HG02678 (cell line): ENCODE data around the gene ATP6V0E1.
A peak's percentile ranks its signal among the peaks of the same experiment; 100 is the strongest.
"Not testable (repeated sequence)": the region's sequence is repeated elsewhere in the genome, so short reads cannot be mapped to it uniquely, and the experiment has no call there.

Source experiments
- ATAC-seq: cut with Tn5 transposase; IDR thresholded peaks from one replicate; pipeline ENCODE4 v1.9.1; 2021; ENCODE audit warnings: mild to moderate bottlenecking, moderate library complexity; ENCODE audit not compliant: unreplicated experiment

The ATP6V0E1 gene

GRCh38 chr5:173001229-173001841 is 17.8 kb downstream of the ATP6V0E1 start:
- peak; percentile 87 for ATAC-seq

DNA sequence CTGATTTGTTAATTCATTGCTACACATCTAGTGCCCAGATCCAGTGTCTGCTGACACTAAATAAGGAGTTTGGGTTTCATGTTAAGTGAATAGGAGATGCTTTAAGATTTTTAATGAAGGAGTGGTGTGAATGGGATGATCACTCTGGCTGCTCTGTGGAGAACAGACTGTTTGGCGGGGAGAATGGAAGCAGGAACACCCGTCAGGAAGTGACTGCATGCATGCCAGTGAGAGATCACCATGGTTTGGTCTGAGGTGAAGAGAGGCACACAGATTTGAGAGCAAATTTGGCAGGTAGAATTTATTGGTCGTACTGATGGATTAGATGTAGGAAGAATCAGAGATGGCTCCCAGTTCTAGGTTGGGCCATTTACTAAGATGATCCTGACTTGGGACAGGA is 19.8 kb downstream of the ATP6V0E1 start:
- ATAC-seq = no peak

DNA sequence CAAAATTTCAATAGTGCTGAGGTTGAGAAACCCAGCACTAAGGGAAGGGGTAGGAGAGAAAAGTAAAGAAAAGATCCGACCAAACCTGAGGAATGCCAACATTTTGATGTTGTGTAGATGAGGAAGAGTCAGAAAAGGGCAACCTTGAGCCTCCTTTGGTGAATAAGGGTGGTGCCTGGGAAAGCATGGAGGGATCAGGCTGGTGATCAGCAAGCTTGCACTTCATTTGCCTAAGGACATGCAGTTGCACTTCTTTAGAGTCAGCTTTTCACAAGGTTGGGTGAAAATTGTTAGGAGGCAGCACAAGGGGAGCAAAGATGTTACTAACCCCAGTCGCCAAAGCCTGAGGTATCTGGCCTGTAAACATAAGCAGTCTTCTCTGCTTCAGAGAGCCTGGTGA is 20.4 kb downstream of the ATP6V0E1 start:
- ATAC-seq = no peak

- no peak for ATAC-seq
These were observed 20.9 kb downstream of the ATP6V0E1 start for GRCh38 chr5:173004447-173004846.

DNA sequence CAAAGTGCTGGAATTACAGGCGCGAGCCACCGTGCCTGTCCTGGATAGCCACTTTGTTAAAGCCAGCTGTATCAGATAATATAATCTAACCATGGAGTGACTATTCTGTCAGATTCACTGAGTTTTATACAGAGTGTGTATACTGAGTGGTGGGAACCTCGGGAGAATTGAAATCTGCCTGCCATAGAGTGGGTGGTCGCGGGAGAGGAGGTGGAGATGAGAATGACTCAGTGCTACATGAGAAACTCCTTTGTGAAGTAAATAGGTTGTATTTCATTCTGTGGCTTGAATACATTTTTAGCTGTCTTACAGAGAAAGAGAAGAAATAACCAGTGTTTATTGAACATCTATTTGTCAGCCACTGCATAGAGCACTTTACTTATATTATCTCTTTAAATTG is 26.4 kb downstream of the ATP6V0E1 start:
- ATAC-seq = no peak

DNA sequence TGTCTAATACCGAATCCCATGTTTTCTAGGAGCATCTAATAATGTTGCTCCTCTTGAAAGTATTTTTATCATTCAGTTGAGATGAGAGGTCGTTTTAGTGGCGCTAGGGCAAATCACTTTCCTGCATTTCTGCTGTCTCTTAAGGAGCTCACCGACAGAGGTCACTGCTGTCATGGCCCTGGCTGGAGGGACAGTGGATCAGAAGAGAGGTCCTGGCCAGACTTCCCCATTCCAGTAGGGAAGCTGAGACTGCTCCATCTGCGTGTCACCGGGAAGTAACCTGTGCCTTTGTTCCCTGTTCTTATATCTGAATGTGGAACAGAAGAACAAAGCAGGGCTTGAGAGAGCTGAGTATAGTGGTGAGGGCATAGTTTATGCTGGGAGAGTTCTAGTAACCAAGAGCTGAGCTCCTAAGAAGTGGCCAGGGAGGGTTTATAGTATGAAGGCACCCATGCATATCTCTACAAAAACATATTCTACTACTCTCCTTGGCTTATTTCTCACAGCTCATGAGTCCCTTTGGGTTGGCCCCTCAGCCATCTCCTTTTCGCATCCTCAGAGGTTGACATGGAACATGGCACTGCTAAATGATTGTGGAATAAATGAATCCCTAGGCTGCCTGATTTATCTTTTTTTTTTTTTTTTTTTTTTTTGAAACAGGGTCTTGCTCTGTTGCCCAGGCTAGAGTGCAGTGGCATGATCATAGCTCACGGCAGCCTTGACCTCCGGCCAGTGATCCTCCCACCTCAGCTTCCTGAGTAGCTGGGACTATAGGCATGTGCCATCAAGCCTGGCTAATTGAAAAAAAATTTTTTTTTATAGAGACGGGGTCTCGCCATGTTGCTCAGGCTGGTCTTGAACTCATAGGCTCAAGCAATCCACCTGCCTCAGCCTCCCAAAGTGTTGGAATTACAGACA is 27.2 kb downstream of the ATP6V0E1 start:
- ATAC-seq = no peak

- ATAC-seq = no peak
These were observed 28.0 kb downstream of the ATP6V0E1 start for GRCh38 chr5:173011566-173011965.

GRCh38 chr5:173012882-173013281 is 29.3 kb downstream of the ATP6V0E1 start:
- no peak for ATAC-seq

GRCh38 chr5:173014671-173015070 is 31.1 kb downstream of the ATP6V0E1 start:
- no peak for ATAC-seq

GRCh38 chr5:173015192-173015591 is 31.6 kb downstream of the ATP6V0E1 start:
- no peak for ATAC-seq

GRCh38 chr5:173015598-173016455 is 32.3 kb downstream of the ATP6V0E1 start:
- no peak for ATAC-seq

- no peak for ATAC-seq
These were observed 33.1 kb downstream of the ATP6V0E1 start for GRCh38 chr5:173016598-173017046.

DNA sequence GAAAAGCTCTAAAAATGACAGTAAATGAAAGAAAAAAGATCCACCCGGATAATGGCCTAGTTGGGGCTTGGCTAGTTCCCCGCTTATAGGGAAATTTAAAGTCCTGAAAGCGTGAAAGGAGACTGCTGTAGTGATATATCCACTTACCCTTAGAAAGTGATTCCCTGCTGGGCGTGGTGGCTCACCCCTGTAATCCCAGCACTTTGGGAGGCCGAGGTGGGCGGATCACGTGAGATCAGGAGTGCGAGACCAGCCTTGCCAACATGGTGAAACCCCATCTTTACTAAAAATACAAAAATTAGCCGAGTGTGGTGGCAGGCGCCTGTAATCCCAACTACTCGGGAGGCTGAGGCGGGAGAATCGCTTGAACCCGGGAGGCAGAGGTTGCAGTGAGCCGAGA is 33.5 kb downstream of the ATP6V0E1 start:
- not testable (repeated sequence) for ATAC-seq

DNA sequence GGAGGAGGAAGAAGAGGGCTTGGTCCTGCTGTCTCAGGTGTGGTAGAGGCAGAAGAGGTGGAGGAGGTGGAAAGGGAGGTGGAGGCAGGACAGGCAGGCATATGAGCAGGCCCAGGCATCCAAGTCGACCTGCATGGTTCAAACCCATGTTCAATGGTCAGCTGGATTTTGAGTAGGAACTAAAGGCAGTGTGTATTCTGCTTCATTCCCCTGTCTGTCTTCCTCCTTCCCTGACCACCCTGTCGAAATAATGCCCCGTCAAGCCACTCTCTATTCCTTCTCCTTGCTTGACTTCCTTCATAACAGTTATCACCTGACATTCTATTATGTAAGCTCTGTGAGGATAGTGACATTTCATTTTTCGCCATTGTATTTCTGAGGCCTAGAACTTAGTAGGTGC is 34.8 kb downstream of the ATP6V0E1 start:
- ATAC-seq = no peak

DNA sequence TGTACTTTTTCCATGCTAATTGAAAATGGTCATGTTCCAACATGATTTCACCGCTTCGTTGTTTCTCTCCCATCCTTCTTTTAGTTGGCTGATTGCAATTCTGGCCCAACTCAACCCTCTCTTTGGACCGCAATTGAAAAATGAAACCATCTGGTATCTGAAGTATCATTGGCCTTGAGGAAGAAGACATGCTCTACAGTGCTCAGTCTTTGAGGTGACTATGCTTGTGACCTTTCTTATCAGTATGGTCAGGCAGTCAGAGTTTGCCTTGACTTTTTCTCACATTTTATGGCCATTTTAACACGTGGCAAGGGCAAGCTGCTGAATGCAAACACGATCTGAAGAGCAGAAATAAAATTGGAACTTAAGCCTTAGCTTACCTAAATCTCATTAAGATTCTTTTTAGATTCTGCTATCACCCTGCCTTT is 36.6 kb downstream of the ATP6V0E1 start:
- ATAC-seq = no peak

- ATAC-seq = no peak
These were observed 37.1 kb downstream of the ATP6V0E1 start for GRCh38 chr5:173020643-173021042.

DNA sequence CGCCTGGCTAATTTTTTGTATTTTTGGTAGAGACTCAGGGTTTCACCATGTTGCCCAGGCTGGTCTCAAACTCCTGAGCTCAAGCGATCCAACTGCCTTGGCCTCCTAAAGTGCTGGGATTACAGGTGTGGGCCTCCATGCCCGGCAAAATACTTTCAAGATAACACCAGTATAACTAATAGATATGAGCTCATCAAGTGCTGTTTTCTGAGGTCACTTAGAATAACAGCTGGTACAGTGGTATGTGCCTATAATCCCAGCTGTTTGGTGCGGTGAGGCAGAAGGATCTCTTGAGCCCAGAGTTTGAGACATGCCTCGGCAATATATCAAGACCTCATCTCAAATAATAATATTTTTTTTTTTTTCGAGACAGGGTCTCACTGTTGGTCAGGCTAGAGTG is 42.1 kb downstream of the ATP6V0E1 start:
- ATAC-seq = no peak

- ATAC-seq = no peak
These were observed 44.3 kb downstream of the ATP6V0E1 start for GRCh38 chr5:173027905-173028304.

DNA sequence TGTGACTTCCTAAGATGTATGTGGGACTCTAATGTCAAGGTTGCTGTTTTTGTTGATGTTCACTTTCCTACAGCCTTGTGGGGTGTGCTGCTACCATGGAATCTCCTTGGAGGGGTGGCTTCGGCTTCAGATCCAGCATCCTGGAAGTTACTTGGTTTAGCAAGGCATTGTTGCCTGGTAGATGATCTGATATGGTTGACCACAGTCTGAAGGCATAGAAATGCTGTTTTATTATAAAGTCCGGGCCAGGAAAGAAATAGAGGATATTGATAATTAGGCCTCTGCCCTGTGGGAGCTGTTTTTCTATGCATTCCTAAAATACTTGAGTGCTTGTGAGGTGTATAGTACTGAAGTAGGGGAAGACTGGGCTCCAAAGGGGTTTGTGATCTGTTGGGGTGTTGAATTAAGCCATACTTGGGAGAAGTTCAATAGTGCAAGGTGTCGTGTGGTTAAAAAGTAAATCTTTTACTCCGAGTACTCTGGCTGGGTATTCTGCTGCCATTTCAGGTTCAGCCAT is 45.3 kb downstream of the ATP6V0E1 start:
- peak; percentile 29 for ATAC-seq

DNA sequence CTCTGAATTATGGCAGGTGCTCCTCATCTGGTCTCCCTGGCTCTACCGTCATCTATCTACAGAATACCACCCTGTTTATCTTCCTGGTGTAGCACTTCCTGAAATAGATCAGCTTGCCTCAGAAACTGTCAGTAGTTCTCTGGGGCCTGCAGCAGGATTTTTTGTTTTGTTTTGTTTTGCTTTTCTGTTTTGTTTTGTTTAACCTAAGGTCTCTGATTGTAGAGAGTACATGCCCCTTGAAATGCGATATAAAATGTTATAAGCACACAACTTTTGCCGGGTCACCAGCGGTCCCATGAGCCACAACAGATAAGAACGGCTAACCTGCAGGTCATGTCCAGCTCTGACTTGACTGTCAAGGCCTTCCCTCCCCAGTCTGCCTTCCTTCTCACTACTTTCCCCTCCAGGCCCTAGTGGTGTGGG is 45.9 kb downstream of the ATP6V0E1 start:
- ATAC-seq = peak; percentile 69

GRCh38 chr5:173032096-173032495 is 48.5 kb downstream of the ATP6V0E1 start:
- ATAC-seq = not testable (repeated sequence)
